ENCODE data around the gene SND1.
A peak's percentile ranks its signal among the peaks of the same experiment; 100 is the strongest.
"Not testable (repeated sequence)": the region's sequence is repeated elsewhere in the genome, so short reads cannot be mapped to it uniquely, and the experiment has no call there.

The SND1 gene

DNA sequence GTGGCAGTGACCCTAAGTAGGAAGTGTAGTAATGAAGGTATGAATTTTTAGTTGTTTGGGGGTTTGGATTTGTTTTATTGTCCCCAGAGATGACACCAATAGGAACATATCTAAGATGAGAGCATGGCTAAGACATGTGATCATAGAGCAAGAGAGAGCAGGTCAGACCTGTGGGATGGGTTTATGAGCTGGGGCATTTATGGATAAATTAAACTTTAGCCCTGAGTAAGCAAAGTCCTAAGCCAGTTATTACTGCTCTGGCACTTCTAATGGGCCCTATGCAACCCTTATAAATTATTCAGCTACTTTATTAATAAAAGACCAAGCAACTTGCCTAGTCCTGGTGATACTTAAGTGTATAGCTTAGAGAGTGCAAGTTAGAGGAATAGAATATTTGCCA is 294.1 kb downstream of the SND1 start:
- no peak for DNase-seq

DNA sequence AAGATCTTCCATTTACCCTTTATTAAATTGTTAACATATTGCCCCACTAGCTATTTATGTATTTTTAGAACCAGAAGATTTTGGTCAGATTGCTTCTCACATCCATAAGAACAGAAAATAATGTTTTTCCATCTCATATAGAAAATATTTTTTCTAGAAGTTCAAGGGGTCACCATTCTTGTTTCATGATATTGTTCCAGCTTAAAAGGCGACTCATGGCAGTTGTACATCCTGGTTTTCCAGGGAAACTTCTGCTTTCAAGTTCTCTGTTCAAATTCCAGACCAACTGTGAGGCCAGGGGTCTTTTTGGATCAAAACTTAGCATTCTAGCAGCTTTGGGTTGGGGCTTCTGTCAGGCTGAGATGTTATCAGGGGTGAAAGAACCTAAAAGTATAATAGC is 294.9 kb downstream of the SND1 start:
- no peak for DNase-seq

DNA sequence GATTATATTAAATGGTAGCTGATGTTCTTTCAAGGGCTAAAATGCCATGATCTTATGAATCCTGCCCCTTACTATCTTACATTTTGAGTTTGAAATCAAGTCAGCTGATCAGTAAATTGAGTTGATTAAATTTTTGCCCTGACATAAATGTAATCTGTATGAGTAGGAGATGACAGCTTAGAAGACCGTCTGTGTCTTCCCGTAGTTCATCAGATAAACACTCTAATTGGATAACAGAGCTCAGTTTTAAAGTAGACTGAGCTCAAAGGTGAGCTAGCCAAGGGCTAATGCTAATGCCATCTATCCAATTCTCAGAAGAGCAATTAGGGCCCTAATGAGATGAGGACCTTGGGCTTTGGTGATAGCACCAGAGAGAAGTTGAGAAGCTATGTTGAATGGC is 296.3 kb downstream of the SND1 start:
- DNase-seq: no peak

DNA sequence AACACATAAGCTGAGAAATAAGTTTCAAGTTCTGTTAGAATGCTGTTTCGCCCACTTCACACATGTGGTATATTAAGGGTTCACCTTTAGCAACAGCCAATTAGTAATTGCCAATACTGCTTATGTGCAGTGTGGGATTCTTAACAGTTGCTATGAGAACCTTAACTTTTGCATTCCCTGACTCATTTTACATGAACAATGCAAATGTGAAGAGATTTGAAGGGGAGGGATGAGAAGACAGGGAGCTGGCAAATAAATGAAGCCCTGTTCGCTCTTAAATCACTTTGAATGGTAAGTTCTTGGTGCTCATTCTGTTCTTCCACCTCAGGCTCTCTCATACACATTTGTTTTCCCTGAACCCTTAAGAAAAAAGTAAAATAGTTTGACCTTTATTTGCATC is 296.9 kb downstream of the SND1 start:
- no peak for DNase-seq

DNA sequence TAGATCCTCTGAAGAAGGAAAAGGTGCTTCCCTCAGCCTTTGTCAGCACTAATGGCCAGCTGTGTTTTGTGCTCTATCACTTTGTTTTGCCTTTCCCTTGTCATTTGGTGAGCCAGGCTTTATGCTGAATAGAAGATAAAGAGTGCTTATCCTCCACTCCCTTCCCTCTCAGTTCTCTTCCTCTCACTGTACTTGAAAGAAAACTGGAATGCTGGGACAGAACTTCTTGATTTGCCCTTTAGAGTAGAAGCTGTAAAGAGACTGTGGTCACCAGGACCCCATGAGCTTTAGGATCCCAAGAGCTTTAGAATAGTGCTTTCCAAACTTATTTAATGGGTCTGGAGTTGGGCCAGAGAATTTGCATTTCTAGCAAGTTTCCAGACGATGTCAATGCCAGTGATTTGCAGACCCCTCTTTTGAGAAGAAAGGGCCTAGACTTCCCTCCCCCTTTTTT is 297.8 kb downstream of the SND1 start:
- DNase-seq: no peak

DNA sequence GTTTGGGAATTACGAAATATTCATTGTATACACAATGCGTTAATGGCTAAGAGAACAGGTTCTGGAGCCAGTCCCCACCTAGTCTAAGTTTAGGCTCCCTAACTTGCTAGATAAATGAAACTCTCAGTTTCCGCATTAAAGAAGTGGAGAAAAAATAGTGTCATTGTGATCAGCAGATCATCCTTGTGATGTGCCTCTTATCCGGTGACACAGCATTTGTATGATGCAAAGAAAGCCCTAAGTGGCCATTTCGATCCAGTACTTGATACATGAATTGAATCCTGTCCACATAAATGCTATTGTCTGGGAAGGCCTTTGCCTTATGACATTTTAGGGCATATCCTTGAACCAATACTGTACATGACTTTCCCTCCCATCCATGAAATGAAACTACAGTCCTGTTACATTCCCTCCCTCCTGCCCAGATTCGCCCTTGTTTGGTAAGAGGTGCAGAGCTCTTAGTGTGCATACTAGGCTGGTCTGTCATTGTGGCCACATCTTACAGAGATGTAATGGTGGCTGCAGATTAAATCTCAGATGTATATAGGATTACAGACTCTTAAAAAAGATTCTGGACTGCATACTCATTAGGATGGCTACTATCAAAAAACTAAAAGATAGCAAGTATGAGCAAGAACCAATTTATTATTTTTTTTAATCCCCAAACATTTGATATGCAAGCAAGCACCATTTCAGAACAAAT is 298.4 kb downstream of the SND1 start:
- no peak for DNase-seq

DNA sequence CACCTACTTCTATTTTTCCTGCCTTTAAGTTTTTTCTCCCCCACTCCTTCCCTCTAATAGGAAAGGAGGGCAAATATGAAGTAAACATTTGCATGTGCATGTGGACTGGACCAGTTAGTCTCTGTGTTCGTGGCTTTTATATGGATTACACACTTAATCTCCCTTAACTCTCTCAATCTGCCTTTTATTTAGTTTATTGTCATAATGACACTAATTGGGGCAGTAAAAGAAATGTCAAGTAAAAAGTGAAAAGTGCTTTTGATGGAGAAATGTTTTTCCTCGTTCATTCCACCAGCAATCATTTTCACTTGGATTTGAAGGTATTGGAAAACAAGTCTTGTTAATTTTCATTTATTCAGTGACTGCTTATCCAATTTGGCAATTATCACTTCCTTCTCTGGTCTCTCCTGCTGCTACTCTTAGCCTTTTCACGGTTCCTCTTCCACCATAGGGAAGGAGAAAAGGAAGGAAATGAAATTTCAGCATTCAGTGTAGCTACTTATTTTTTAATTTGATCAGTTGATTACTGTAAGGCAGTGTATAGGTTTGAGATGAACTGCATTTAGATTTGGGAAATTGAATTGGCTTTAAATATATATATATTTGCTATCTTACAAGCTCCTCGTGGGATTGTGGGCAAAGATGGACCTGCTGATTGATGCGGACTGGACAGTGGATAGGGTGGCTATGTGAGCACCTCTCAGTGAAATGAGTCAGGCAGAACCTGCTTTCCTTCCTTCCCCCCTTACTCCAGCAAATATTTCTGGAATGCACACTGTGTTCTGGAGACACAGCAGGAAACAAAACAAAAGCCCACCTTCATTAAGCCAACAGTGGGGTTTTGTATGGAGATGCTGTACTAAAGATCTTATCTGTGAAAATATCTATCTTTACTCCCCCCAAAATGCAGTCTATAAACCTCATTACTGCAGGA is 301.7 kb downstream of the SND1 start:
- peak; percentile 17 to 43 (median 32) for DNase-seq

DNA sequence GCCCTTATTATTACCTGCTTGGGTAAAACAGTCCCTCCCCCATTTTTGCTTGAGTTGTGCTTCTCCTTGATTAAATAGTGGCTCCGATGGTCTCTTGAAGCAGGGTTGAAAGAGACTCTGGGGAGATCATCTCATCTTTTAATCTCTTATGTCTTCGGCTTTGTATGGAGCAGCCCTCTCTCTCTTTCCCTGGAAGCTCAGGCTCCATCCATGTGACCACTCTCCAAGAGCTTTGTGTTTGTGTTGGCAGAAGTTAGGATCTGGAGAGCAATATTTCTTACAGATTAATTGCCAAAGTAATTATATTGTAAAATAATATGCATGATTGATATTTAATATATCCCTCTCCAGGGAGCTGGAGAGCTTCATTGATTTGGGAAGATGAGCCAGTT is 302.4 kb downstream of the SND1 start:
- no peak for DNase-seq

DNA sequence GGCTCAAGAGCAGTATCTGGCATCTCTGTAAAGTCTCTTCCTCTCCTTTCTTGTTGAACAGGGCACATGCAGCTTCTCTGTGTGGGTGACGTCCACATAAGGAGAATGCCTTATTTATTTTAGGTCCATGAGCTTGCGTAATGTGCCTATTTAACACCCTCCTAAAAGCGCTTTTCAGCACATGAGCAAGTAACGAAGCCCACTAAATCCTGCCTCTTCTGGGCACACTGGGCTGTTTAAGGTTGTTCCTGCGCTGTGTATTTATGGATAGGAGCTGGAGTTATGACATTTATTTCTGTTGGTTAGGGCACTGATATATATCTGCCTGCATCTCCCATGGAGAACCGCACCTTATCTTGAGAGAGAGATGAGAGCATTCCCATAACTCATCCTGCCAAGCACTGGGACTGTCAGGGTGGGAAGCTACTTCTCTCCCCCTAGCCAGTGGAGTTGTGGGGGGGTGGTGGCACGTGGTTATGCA is 303.1 kb downstream of the SND1 start:
- DNase-seq: no peak

DNA sequence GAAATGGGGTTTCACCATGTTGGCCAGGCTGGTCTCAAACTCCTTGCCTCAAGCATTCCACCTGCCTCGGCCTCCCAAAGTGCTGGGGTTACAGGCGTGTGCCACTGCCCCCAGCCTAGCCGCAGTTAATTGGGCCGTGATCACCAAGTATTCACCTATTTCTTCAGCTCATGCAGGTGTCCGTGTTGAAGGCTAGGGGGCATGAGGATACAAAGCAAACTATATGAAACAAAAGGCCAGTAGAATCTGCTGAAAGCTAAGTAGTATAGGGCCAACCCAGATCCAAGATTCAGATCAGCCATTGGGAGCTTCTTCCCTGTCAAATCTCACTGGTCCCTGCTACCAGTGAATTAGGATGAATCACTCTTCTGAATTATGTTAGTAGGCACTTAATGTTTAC is 305.9 kb downstream of the SND1 start:
- no peak for DNase-seq

DNA sequence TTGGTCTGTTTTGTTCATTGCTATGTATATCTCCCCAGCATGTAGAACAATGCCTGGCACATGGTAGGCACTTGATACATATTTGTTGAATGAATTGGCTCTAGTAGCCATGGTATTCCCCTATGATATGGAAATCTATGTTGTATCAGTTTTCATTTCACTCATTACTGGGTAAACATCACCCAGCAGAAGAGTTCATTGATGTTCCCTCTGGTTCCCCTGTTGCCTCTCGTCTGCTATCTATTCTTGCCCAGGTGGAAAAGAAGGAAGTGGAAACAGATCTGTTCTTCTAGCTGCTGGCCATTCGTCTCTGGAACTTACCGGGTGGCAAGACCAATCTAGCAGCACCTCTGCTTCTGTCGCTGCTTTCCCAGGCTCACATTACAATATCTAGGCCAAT is 307.8 kb downstream of the SND1 start:
- no peak for DNase-seq

DNA sequence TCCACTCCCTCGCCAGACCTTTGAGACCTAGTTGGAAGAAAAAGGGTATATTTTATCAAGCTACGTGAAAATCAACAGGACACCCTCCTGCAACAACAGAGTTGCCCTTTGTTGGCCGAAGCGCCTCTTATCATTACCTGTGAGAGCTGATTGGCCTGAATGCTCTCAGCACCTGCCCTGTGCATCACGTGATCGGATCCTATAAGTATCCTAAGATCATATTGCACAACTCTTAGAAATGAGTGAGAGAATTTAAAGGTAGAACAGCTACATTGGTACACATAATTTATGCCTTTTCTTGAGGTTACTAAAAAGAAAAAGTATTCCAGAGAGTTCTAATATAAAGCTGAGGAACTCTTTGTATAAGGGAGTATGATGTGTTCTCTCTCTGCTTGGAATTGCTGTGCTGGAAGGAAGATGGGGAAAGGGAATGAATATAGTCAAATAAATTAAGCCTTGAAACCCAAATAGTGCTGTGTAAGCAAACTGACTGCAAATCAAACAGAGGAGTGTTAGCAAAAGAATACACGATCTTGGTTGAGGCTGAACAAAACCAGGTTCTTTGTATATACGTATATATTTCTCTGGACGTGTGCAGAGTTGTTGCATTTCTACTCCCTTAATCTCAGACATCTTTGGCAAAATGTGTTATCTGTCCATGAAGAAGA is 309.9 kb downstream of the SND1 start:
- DNase-seq: no peak

DNA sequence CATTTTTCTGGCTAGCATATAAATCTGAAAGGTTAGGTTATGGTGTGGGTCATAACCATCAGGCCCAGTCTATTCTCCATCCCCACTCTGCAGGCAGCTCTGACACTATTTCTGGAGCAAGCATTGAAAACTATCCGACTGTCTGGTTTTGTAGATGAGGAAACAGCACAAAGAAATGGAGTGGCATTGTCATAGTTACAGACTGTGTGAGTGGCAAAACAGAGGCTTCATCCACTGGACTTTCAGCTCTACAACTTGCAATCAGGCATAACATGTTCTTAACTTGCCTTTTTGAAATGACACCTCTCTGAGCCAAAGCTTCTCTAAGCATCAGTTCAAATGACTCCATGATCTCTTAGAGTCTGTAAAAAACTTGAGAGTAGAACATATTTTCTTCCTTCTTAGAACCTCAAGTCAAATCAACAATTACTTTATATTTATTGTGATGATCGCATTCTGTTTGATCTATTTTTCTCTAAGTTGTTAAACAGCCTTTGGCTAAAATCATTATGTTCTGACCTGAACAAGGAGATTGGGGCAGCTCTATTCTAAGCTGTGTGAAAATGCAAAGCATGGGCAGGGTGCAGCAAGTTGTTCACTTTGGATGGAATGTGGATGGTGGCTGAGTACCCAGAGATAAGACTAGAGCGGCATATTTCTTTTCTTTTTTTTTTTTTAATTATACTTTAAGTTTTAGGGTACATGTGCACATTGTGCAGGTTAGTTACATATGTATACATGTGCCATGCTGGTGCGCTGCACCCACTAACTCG is 310.8 kb downstream of the SND1 start:
- no peak for DNase-seq

DNA sequence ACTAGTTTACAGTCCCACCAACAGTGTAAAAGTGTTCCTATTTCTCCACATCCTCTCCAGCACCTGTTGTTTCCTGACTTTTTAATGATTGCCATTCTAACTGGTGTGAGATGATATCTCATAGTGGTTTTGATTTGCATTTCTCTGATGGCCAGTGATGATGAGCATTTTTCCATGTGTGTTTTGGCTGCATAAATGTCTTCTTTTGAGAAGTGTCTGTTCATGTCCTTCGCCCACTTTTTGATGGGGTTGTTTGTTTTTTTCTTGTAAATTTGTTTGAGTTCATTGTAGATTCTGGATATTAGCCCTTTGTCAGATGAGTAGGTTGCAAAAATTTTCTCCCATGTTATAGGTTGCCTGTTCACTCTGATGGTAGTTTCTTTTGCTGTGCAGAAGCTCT is 311.9 kb downstream of the SND1 start:
- not testable (repeated sequence) for DNase-seq

DNA sequence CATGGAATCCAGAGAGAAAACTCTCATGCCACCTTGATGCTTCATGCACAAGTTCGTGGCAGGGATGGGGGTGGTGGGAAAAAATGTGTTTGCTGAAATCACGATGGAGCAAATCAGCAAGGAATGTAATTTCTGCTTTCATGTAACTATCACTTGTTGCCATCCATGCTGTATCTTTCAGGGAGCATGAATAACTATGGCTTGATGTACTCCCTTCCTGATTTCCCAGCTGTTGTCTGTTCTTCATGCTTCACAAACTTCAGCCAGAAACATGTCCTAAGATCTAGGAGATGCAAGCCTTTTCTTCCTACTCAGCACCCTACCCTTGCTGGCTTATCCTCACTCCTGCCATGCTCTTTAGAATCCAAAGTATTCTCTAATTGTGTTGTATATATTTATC is 315.3 kb downstream of the SND1 start:
- no peak for DNase-seq

DNA sequence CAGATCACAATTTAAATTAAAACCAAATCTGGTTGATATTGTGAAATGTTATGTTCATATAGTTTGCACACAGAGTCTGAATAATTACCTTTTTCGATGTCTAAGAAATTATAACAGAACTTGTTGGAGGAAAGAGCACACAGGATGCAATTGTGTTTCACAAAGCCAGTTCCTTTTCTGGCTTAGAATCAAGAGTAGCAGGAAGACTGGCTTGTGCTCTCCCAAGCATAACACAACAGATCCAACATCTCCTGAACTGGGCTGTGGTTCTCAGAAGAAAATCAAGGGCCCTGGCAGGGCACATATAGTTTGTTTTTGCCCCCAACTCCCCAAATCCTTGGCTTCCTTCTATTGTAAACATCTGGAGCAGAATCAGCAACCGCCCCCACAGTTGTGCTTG is 316.6 kb downstream of the SND1 start:
- DNase-seq: no peak

DNA sequence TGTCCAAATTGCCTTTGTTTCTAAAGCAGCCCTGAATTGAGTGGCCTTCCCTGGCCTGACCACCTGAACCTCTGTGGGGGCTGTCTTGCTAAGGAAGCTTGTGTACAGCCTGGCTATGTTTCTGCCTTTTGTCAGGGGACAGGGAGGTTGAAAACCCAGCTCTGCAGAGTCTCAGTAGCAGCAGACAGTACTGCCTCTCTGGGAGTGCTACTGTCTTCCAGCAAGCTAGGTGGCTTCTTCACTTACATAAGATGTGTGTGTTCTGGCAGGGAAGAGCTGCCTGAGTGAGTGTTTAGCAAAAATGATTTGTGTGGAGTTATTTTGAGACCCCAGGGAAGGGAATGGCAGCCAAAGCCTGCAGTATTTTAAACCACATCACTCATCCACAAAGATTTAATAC is 321.8 kb downstream of the SND1 start:
- DNase-seq: no peak

DNA sequence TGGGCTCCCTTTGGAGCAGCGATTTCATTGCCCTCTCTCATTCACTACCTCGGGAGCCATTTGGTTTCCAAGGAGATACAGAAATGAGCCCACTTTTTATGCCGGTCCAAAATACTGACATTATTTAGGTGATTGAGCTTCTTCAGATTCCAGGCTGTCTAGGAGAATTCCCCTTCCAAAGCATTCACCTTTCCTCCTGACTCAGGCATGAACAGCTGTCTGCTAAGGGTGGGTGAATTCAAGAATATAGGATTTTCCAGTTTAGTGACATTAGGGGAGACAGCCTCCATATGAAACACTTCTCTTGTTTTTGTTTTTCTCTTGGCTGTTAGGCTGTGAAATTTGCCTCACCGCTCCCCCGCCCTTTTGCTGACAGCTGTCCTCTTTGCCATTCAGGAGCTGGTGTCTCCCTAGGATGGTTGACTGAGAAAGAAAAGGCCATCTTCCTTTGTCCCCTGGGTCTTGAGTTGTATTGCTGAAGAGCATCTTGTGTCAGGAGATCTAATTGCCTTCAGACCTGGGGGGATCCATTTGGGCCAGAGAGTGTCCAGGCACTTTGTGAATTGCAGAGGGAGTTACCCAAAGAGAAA is 322.5 kb downstream of the SND1 start:
- no peak for DNase-seq

DNA sequence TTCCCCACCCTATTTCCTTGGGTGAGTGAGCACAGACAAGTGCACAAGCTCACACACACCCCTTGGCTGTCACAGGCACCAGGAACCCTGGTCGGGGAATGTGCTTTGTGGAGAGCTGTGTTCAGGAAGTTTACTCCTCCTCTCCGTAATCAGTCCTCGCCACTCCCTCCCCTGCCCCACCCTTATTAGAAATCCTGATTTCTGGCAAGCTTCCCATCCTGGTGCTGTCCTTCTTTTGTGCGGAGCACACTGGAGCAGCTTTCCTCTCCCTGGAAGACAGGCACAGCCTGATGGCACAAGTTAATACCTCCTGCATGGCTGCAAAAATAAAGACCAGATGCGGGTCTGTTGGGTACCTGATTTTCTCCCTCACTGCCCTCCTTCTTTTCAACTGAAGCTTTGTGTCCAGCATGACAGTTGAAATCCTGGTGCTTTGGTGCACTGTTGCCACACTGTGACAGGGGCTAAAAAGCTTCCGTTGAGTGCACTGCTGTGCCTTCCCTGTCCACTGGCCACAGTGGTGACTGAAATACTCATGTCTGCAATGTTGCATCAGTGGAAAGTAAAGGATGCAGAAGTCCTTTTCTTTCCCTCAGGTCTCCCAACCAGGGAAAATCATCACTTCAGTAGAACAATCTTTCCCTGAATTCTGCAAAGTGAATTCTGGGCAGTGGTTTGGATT is 324.2 kb downstream of the SND1 start:
- no peak for DNase-seq

DNA sequence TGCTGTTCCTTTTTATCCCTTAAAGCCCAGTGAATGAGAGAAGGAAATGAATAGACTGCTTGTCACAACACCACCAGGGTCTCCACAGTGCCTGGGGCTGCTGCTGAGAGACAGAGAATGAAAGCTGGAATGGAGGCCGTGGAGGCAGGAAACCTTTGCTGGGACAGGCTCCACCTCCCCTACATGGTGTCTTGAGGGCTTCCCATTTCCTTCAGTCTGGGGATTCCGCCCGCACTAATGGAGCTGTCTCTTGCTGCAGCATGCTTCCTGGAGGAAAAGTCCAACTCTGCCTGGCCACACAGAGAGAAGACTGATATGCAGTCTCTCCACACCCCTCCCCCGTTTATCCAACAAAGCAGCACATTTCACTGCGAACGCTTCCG is 324.7 kb downstream of the SND1 start:
- no peak for DNase-seq

DNA sequence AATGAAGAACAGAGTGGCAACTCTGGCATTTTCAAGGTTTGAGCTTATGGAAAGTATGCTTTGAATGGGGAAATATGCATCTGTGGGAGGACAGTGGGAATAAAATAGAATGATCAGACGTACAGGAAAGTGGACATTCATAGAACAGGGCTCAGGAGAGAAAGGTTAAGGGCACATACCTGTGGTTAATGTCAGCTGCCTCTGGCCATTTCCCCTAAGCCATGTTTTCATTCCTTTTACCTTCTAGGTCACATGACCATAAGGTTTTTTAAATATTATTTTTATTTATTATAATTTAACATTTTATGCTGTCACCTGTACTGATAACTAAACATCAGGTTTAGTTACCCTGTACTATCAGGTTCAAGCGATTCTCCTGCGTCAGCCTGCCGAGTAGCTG is 326.4 kb downstream of the SND1 start:
- DNase-seq: no peak

Data from suppressor macrophage treated with lipopolysaccharide for 1 hour (primary cell).